ENCODE measurements around the gene BUB3. TPM values are rescaled to one million over a fixed set of nuclear protein-coding genes. Genes with fewer than 3 reads are reported as not detected.
A peak's percentile ranks its signal among the peaks of the same experiment; 100 is the strongest.
"Not testable (repeated sequence)": the region's sequence is repeated elsewhere in the genome, so short reads cannot be mapped to it uniquely, and the experiment has no call there.

The BUB3 gene
- total RNA-seq, 1 donor = 177 TPM

DNA sequence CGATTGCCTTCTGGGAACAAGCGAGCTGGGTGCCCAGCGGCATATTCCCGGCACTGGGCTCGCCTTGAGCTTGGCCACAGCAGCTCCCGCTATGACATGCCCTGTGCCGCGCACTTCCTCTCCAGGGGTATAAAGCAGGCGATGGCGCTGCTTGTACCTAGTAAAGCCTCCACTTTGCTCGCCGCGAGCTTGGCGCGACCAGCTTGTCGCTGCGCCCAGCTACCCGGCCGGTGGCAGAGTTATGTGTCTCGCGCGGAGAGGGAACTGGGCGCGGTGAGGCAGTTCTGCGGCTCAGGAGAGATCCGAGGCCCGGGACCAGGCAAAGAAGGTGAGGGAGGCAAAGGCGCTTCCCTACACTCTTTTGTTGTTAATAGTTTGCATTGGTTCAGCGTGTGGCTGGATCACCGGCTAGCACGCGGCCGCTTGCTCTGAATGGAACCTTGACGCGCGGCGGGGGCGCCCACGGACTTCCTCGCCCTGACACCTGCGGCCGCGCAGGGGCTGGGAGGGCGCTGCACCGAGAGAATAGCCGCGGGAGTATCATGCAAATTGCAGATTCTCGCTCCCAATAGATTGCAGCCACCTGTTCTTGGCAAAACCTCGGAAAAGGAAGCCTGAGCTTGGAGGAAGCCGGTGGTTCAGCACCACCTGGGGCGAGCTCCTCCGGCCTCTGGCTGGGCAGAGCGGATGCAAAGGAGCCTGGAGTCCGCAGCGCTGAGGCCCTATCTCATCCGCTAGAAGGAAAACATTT lies 3.0 kb upstream of the BUB3 start:
- DNase-seq (ENCODE audit: low read depth in 2 of 3, low spot score in 2 of 3) = peak in 1 of 3 donors; percentile 43

DNA sequence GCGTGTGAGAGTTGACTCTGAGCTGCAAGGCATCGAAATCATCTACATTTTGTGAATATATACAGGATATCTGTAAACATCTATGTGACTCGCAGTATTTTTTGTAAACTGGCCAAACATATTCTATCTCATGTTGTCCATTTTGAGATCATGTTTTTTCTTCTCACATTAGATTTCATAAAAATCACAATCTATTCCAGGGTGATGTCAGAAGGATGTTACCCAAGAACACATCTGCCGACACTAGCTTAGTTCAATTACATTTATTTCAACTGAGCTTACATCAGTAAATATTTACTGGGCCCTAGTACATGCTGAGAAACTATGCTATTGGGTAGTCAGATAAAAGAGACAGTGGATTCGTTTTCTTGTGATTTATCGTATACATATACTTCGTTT lies 2.5 kb upstream of the BUB3 start:
- peak in 1 of 3 donors; percentile 21 for DNase-seq (ENCODE audit: low read depth in 2 of 3, low spot score in 2 of 3)

DNA sequence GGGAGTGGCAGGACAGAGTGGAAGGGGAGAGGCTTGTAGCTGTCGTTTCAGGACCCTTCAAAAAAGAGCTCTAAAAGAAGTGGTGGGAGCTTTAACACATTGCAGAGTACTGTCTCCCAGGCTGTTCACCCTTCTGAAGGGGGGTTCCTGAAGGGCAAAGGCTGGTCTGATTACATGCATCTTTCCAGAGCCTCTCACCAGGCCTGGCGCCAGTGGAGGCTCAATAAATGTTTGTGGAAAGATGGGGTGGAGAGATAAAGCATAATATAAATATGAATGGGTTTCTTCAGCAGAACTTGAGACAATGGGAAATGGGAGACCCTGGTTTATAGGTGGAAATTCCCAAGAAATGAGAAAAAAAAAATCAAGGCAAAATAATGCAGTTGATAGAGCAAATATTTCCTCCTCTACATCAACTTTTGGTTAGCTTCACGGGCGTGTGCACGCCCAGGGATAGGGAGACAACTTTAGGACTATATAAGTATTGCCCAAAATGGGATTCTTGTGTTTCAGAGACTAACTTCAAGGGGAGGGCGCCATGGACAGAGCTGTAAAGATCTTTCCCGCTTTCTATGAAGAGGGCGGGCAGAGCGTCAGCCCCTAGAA lies 613 bp upstream of the BUB3 start:
- no peak for DNase-seq (ENCODE audit: low read depth in 2 of 3, low spot score in 2 of 3)

DNA sequence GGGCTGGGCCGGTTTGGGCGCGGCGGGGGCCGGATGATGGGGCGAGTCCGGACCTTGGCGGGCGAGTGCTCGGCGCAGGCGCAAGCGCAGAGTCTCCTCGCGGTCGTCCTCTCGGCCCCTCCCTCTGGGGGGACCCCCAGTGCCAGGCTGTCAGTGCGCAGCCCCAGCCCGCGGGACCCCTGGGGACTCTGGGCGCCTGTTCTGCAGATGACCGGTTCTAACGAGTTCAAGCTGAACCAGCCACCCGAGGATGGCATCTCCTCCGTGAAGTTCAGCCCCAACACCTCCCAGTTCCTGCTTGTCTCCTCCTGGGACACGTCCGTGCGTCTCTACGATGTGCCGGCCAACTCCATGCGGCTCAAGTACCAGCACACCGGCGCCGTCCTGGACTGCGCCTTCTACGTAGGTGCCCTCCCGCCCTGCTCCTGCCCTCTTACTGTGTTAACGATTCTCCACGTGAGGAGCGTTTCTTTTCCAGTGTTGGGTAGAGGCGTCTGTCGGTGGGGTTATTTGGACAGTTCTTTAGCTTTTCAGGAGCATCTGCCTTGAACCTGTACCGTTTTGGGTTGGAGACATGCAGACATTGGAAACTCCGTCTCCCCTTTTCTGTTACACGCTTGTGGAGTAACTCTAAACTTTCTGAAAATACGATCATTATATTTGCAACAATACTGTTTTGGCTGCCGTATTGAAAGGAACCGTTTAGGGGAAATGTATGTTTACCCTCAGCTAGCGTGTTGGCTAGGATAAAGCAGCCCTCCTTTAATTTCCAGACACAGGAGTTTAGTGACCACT lies 706 bp downstream of the BUB3 start:
- DNase-seq (ENCODE audit: low read depth in 2 of 3, low spot score in 2 of 3) = peak in 1 of 3 donors; percentile 22

DNA sequence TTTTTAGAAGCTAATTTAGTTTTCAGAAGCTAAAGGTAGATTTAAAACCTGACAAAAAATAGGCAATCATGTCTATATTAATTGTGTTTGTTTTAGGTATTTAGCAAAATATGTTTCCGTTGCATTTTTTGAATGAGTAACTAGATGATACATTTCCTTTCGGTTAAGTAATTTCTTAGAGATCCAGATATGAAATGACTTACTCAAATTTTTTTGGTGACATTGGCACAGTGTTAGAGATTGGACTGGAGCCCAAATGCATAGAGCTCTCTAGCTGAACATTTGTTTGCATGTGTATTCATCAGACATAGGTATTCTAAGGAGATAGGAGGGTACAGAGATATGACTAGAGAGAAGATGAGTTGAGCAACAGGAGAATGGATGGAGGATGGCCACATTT lies 1.9 kb downstream of the BUB3 start:
- DNase-seq (ENCODE audit: low read depth in 2 of 3, low spot score in 2 of 3) = no peak

DNA sequence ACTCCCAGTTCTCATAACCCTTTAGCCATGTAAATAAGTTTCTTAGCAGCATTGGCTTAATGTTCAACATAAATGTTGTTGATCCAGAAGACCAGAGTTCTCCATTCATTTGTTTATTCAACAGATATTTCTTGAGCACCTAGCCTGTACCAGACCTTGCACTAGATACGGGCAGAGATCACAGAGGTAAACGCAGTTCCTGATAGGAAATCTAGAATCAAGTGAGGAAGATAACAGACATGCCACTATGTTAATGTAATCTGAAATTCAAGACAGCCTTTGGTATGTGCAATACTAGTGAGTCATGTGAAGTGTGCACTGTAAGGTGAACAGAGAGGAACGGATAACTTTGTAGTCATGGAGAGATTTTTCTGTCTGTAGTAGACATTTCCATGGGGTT lies 3.0 kb downstream of the BUB3 start:
- DNase-seq (ENCODE audit: low read depth in 2 of 3, low spot score in 2 of 3) = no peak

DNA sequence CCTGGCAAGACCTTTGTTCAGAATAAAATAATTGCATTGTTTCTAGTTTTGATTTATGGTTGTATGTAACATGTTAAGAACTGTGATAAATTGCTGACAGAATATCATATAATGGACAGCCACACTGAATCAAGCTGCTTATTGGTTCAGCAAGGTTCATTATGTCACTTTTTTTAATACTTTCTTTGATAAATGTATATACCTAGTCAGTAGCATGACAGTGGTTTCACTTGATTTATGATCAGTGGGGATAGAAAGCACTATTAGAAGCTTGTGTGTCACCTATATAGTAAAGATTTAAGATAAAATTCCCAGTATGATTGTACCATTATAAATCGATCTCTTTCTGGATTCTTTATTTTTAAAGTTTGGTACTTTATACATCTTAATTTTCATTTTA lies 4.5 kb downstream of the BUB3 start:
- DNase-seq (ENCODE audit: low read depth in 2 of 3, low spot score in 2 of 3) = no peak

DNA sequence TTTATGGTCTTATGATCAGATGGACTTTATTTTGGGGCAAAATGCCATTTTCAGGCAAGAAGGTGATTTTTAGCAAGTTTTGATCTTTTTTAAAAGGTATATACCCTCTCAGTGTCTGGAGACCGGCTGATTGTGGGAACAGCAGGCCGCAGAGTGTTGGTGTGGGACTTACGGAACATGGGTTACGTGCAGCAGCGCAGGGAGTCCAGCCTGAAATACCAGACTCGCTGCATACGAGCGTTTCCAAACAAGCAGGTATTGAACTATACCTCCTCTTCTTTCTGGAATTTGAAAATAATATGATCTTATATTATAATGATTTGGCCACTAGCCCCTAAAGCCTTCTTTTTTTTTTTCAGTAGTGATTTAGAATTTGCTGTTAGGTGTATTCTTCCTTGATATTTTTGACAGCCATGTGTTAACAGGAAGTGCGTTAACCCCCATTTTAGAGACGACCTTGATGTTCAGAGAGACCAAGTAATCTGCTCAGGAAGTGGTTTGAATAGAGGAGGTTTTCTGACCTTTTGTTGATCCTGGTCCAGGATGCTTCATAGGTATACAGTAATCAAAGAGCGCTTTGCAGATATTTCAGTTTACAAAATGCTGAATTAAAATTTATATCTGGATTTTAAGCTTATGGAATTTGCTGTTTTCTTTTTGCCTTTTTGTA lies 6.2 kb downstream of the BUB3 start:
- no peak for DNase-seq (ENCODE audit: low read depth in 2 of 3, low spot score in 2 of 3)

DNA sequence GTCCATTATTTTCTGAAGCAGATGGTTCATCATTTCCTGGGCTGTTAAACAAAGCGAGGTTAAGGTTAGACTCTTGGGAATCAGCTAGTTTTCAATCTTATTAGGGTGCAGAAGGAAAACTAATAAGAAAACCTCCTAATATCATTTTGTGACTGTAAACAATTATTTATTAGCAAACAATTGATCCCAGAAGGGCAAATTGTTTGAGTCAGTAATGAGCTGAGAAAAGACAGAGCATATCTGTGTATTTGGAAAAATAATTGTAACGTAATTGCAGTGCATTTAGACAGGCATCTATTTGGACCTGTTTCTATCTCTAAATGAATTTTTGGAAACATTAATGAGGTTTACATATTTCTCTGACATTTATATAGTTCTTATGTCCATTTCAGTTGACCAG lies 10.1 kb downstream of the BUB3 start:
- no peak for DNase-seq (ENCODE audit: low read depth in 2 of 3, low spot score in 2 of 3)

DNA sequence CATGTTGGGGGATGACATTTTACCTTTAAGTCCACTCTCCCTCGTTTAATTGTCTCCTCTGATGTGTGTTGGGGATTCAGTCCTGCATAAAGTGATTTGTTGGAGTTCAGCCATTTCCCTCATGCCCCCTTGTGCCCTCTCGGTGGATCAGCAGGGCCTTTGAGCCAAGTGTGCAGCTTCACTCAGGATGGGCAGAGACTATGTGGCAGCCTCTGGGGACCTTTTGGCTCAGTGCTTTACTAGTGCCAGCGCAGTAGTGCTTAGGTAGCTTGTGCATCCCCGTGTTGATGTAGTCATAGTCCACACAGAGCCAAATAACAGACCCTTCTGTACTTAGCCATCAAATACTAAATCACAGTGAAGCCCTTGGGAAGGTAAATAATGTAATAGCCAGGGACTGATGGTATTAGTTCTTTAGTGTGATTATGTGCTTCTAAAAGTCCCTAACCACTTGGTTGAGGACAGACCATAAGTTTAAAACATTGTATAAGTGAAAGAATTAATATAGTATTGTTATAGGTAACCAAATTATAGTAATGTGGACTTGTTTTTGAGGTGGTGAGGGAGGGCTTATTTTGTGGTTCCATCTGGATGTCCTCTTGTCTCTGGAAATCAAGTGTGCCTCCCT lies 11.4 kb downstream of the BUB3 start:
- DNase-seq (ENCODE audit: low read depth in 2 of 3, low spot score in 2 of 3) = no peak

DNA sequence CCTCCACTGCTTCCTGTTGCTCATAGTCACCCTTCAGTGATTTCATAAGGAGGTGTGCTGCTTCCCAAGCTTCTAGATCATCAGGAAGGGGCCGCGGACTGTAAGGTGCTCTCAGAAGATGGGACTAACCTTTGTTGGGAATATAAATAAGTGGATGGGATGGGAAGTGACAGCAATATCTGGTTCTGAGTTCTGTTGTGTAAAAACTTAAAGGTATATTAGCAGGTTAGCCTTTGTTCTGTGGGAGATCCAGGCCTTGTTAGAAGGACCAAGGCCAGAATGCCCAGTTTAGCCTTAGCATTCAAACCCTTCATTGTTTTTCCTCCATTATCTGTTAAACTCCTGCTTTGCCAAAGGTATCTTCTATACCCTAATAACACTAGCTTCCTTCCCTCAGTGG lies 12.4 kb downstream of the BUB3 start:
- no peak for DNase-seq (ENCODE audit: low read depth in 2 of 3, low spot score in 2 of 3)

DNA sequence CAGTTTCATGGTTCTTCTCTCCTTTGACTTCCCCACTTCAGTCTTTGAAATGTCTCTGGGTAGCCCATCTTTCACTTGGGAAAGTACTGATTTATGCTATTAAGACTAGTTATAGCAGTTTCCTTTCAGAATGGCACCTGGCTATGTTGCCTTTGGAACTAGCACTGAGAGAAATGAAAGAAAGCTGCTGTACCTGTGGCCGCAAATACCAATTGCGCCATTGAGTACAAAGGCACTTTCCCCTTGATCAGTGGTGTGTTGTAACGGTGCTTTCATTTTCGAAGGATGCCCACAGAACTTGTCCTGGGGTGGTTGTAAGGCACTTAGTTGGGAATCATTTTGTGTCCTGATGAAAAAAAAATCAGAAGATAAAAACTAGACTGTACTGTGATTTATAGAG lies 16.8 kb downstream of the BUB3 start:
- DNase-seq (ENCODE audit: low read depth in 2 of 3, low spot score in 2 of 3) = no peak

DNA sequence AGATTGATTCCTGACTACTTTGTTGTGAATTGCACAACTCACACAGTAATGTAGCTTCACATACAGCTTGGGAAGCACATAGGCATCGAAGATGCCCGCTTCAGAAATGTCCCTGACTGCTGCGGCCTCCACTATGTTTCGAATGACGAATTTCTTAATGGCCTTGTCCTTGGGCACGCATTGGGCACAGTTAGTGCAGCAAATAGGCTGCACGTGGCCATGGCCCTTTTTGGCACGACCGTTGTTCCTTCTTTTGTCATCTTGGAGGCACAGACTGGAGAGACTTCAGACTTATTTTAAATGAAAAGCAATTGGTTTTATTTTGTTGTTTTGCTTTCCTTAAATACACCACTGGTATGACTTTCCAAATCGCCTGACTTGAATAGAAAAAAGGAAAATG lies 17.4 kb downstream of the BUB3 start:
- not testable (repeated sequence) for DNase-seq (ENCODE audit: low read depth in 2 of 3, low spot score in 2 of 3)

DNA sequence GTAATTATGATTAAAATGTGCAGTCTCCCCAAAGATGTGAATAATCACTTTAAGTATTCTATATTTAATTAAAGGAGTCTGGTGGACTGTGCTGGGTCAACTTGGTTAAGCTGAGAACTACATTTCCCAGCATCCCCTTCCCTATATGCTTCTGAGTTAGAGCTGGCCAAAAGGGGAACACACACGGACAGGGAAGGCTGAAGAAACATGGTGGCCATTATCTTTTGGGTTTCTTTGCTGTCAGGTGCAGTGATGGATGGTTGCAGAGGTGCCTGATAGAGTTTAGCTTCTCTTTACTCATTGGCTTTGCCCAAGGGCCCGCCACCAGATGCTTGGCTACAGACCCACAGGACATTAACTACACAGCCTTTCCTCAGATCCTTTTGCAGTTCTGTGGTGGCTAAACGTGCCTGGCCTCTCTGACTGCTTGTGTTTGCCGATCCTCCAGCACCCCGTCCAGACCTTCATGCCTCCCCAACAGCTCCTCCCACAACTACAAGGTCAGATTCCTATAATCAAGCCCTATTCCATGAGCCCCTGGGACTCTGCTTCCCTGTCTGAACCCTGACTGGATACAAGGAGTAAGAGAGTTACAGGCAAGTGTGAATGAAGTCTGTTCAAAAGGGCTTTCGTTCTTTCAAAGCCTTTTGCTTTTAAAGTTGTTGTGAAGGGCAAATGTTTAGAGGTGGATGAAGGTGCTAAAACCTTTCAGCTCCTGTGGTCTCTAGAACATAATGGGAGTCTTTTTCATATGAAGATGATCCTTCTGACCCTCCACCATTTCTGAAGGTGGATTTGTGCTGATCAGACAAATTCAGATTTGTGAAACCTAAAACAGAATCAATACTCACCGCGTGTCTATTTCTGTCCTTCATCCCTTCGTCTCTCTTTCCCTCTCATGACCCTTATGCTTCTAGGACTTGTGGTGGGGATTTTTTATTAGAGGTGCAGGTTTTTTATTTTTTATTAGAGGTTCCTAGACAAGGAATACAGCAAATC lies 21.5 kb downstream of the BUB3 start:
- no peak for DNase-seq (ENCODE audit: low read depth in 2 of 3, low spot score in 2 of 3)

DNA sequence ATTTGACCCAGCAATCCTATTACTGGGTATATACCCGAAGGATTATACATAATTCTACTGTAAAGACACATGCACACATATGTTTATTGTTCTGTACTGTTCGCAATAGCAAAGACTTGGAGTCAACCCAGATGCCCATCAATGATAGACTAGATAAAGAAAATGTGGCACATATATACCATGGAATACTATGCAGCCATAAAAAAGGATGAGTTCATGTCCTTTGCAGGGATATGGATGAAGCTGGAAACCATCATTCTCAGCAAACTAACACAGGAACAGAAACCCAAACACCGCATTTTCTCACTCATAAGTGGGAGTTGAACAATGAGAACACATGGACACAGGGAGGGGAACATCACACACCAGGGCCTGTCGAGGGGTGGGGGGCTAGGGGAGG lies 24.2 kb downstream of the BUB3 start:
- not testable (repeated sequence) for DNase-seq (ENCODE audit: low read depth in 2 of 3, low spot score in 2 of 3)

DNA sequence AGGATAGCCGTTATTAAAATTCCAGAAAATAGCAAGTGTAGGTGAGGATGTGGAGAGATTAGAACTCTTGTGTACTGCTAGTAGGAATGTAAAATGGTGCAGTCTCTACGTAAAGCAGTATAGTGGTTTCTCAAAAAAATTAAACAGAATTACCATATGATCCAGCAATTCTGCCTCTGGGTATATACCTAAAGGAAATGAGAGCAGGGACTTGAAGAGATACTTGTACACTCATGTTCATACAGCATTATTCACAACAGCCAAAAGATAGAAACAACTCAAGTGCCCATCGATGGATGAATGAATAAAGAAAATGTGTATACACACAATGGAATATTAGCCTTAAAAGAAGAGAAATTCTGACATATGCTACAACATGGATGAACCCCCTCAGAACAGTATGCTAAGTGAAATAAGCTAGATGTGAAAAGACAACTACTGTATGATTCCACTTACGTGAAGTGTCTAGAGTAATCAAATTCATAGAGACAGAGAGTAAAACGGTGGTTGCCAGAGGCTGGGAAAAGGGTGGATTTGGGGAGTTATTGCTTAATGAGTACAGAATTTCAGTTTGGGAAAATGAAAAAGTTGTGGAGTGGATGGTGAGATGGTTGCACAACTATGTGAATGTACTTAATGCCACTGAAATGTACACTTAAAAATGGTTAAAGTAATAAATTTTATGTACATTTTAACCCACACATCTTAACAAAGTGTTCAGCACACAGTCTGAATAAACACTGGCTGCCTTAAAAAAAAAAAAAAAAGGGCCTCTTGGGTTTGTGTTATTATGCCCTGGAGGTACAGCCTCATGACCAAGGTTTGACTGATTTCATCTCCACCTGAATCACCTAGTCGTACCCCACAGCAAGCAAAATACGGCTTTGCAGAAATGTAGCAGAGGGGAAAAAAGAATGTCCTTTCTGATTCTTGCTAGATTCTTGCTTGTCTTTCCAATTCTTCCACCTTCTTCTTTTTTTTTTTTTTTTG lies 26.2 kb downstream of the BUB3 start:
- DNase-seq (ENCODE audit: low read depth in 2 of 3, low spot score in 2 of 3) = no peak

DNA sequence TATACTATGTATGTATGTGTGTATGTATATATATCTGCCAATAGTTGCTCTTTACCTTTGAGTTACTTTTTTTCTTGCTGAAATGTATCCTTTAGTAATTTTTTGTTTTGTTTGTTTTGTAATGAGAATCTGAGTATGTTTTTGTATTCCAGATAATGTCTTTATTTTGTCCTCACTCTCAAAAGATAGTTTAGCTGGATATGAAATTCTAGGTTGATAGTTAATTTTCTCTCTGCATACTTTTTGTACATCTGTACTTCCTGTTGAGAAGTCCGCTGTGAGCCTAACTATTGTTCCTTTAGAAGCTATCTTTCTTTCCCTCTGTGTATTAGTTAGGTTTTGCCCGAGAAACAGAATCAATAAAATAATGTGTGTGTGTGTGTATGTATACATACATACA lies 29.5 kb downstream of the BUB3 start:
- DNase-seq (ENCODE audit: low read depth in 2 of 3, low spot score in 2 of 3) = no peak

DNA sequence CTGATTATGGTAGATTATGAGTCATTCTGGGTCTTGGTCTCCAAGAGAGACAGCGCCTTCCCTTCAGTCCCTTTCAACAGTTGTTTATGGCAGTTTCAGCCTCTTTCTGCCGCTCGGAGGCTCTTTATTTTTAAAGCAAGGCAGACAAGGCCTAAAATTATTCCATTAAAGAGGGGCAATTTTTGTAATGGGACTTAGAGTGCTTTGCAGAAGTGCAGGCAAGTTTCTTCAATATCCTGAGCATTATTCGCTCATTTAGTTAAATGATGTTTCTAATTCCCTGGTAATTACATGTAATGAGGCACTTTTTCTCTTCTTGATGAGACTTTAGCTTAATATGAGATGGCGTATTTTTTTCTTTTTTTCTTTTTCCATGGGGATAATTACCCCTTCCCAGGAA lies 33.6 kb downstream of the BUB3 start:
- no peak for DNase-seq (ENCODE audit: low read depth in 2 of 3, low spot score in 2 of 3)

Measured in hematopoietic multipotent progenitor cell (in vitro differentiated cells).